HG02884 (cell line): ENCODE data around the gene METTL25B.
A peak's percentile ranks its signal among the peaks of the same experiment; 100 is the strongest.
"Not testable (repeated sequence)": the region's sequence is repeated elsewhere in the genome, so short reads cannot be mapped to it uniquely, and the experiment has no call there.

ENCODE experiments used
- ATAC-seq: cut with Tn5 transposase; IDR thresholded peaks from one replicate; pipeline ENCODE4 v1.9.1; 2021; ENCODE audit warnings: mild to moderate bottlenecking, moderate library complexity; ENCODE audit not compliant: unreplicated experiment

METTL25B gene

GRCh38 chr1:156747742-156748669 is 19.7 kb downstream of the METTL25B start:
- no peak for ATAC-seq

DNA sequence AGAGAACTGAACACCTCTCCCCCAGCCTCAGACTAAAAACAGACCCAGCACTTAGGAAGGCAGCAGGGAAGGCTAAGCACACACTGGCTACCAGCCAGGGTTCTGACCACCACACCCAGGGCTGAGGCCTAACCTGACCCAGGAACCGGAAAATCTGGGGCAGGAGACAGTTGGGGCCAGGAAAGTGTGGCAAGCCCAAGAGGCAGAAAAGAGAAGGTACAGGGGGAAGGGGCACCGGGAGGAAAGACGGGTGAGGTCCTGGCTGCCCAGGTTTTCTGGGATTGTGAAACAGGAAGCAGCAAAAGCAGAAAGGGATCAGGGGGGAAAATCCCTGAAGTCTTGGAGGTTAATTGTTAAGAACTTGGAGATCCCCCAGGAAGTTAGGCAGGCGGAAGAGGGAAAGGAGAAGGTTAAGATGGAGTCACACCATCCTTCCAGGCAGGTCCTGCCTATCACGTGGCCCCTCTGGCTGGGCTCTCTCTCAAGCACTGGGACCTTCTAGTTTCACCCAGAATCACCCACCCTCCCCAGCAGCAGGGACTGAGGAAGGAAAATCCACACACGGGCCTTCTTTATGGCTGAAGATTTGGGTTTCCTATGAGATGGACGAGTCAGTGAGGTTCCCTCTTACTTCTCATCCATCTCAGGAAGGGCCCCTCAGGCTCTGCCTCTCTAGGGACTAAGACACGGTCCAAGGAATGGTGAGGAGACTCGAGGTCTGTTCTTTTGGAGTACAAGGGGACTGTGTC is 20.6 kb downstream of the METTL25B start:
- no peak for ATAC-seq

- ATAC-seq: no peak
Observed at GRCh38 chr1:156749419-156750118, 21.3 kb downstream of the METTL25B start.

DNA sequence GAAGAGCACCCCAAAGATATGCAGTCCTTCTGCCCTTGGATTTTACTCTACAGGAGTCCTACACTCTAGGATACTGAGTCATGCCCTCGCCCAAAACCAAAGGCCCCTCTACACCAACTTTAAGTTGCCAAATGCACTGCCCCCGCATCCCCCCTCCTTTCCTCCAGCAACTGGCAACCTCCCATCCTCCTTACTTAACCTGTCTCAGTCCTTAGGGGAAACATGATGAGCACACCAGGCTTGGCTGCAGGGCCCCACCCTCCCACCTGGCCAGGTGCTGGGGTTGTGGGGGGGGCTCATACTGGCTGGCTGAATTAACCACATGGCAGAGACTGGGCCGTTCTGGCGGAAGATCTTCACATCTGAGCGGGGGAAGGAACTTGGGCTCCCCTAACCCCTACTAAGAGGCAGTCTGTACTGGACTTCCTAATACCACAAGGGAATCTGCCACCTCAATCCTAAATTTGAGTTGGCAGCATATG is 22.0 kb downstream of the METTL25B start:
- ATAC-seq: no peak

- ATAC-seq: peak; percentile 7
Observed at GRCh38 chr1:156750711-156751450, 22.6 kb downstream of the METTL25B start.

GRCh38 chr1:156751451-156751756 is 23.1 kb downstream of the METTL25B start, which contains the start of gene HDGF:
Gene HDGF, minus strand, starts transcription at chr1:156751675. Its CDS starts 246 bp downstream, at chr1:156751429.
- peak; percentile 30 for ATAC-seq

GRCh38 chr1:156751757-156752481 is 23.6 kb downstream of the METTL25B start:
- peak; percentile 42 for ATAC-seq

DNA sequence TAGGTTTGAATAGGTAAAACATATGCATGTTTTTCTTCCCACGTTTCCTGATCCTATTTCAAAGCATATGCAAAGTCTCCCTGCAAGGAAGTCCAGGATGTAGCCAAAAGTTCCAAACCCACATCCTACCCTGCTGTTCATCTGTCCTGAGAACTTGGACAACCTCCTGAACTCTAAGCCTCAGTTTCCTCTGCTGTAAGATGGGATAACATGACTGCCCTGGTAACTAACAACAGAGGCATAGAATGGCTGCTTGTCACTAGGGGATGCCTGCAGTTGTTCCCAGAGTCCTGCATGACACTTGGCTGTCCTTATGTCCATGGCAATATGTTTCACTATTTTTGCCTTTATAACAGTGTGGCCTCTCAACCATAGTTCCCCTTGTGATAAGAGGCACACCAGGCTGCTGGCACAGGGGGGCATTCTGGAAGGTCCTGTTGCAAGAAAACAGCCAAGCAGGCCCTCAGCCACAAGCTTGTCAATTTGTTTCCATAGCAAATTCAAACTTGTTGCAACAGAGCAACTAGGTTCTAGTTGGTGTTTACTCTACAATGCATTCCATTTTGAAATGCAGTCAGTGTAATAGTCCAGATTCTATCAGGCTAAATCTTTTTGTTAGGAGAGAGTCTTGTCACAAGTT is 24.7 kb downstream of the METTL25B start:
- ATAC-seq: no peak

- no peak for ATAC-seq
Observed at GRCh38 chr1:156754219-156754618, 25.9 kb downstream of the METTL25B start.

GRCh38 chr1:156755527-156755950 is 27.3 kb downstream of the METTL25B start:
- ATAC-seq: no peak

DNA sequence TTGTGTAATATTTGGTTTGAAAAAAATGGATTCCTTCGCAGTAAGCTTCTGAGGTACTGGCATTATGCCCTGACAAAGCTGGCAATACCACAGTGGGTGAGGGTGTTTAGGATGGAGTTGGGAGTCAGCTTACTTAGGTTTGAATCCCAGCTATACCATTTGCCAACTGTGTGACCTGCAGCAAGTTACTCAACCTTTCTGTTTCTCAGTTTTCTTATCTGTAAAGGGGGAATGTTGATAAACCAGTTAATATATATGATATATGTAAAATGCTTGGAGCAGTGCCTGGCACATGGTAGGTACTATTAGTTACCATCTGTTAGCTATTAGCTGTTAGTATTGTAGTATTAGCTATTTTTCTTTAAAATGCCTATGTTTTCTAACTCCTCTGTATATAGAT is 28.1 kb downstream of the METTL25B start:
- no peak for ATAC-seq

DNA sequence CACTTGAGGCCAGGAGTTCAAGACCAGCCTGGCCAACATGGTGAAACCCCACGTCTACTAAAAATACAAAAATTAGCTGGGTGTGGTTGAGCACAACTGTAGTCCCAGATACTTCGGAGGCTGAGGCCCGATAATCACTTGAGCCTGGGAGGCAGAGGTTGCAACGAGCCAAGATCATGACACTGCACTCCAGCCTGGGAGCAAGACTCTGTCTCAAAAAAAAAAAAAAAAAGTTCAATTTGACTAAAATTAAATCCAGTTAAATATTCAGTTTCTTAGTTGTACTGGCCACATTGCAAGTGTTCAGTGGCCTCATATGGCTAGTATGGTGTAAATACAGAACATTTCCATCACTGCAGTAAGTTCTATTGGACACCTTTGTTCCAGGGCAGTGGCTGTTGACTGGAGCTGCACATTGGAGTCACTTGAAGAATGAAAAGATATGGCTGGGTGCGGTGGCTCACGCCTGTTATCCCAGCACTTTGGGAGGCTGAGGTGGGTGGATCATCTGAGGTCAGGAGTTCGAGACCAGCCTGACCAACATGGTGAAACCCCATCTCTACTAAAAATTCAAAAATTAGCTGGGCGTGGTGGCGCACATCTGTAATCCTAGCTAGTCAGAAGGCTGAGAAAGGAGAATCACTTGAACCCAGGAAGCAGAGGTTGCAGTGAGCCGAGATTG is 29.4 kb downstream of the METTL25B start:
- not testable (repeated sequence) for ATAC-seq

DNA sequence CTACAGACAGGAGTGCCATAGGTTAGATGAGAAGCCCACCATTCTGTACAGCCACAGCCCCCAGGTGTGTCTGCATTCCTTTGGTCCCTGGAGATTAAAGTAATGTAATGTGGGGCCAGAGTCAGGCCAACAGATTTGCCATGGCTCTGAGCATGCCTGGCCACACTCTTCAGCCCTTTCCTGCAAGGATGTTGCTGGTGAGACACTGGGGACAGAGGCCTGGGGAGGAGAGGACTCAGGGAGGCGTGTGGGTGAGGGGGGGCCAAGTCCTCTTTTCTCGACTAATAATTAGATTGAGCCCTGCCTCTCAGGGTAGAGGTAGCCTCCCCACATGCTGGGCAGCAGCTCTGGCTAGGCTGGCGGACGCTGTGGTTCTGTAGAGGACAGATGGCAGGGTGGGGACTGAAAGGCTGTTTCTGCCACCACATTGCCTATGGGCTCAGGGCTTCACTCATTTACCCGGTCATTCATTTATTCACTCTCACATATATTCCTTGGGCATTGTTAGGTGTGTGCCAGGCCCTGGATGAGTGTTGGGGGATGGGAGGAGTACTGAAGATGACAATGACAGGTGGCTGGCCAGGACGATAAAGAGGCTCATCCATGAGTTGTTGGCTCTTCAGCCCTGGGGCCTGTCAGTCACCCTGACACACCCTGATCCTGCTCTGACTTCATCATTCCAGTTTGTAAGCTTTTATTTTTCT is 32.0 kb downstream of the METTL25B start:
- no peak for ATAC-seq

DNA sequence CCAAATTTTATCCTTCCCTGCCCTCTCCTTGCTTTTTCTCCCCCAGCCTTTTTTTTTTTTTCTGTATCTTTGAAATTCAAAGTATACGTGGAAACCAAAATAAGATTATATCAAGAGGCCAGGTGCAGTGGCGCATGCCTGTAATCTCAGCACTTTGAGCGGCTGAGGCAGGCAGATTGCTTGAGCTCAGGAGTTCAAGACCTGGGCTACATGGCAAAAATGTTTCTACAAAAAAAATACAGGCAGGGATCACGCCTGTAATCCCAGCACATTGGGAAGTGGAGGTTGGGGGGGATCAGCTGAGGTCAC is 32.5 kb downstream of the METTL25B start:
- no peak for ATAC-seq

- ATAC-seq: not testable (repeated sequence)
Observed at GRCh38 chr1:156765136-156765535, 36.9 kb downstream of the METTL25B start.

DNA sequence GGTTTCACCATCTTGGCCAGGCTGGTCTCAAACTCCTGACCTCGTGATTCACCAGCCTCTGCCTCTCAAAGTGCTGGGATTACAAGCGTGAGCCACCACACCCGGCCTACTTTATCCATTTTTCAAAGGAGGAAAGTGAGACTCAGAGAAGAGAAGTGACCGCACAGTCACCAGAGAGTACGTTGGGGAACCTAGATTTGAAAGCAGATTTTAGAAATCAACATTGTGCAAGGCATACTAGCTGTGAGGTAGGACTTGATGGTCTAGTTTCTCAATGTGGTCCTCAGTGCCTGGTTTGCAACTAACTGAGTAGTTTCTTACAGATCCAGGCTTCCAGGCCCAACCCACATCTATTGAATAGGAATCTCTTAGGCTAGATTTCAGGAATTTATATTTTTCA is 37.4 kb downstream of the METTL25B start:
- ATAC-seq: no peak

- peak; percentile 9 for ATAC-seq
Observed at GRCh38 chr1:156766298-156767100, 38.2 kb downstream of the METTL25B start.
